GM12874 (cell line): ENCODE data around the gene TRMO.

Experiments used
- TF ChIP-seq, protein P1 (sequence below): IDR thresholded peaks from 2 replicates; pipeline ENCODE4 v1.5.1; 2011; ENCODE audit warnings: low read depth, mild to moderate bottlenecking, control low read depth, low read length, moderate library complexity; ENCODE audit not compliant: insufficient read depth

Gene TRMO

DNA sequence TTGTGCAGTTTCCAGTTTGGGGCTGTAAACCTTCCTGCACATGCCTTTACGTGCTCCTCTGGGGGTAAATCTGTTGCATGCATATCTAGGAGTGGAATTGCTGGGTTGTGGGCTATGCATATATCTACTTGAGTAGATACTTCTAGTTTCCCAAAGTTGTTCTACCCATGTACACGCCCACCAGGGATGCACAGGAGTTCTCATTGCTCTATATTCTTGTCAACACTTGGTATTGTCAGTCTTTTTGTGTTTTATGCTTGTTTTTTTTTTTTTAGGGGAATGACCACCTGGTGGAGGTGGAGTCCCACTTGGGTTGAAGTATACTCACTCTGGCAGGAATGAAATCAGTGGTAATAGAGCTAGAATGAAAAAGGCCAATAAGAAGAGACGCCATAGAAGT, 46.2 kb downstream of the TRMO start:
- TF ChIP-seq, protein P1, sequence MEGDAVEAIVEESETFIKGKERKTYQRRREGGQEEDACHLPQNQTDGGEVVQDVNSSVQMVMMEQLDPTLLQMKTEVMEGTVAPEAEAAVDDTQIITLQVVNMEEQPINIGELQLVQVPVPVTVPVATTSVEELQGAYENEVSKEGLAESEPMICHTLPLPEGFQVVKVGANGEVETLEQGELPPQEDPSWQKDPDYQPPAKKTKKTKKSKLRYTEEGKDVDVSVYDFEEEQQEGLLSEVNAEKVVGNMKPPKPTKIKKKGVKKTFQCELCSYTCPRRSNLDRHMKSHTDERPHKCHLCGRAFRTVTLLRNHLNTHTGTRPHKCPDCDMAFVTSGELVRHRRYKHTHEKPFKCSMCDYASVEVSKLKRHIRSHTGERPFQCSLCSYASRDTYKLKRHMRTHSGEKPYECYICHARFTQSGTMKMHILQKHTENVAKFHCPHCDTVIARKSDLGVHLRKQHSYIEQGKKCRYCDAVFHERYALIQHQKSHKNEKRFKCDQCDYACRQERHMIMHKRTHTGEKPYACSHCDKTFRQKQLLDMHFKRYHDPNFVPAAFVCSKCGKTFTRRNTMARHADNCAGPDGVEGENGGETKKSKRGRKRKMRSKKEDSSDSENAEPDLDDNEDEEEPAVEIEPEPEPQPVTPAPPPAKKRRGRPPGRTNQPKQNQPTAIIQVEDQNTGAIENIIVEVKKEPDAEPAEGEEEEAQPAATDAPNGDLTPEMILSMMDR: no peak

DNA sequence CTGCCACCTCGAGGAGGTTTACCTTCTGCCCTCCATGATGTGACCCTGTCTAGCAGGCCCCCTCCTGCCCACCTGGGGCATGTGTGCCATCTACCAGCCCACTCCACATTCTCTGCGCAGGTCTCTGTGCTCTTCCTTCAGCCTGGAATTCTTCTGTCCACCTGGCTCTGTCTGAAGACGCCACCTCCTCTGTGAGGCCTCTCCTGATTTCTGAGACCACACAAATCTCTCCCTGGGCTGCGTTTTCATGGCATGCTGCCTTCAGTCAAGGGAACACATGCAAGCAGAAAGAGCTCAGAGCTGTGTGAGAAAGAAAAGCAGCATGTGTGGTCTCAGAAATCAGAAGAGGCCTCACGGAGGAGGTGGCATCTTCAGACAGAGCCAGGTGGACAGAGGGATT, 47.2 kb downstream of the TRMO start:
- TF ChIP-seq, protein P1: no peak

DNA sequence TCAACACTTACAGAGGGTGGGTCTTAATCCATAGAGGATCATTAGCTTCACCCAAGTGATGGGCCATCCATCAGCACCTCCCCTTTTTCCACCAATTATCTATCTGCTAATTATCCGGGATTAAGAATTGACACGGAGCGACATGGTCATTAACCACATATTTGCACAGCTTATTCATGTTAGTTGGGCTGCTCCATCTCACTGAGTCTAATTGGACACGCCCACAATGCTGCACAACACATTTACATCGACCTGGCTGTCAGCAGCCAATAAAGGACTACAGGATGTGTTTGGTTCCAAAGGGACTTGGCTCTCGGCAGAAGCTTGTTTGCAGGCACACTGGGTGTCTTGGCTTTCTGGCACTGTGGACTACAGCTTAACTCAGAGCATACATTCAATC, 47.7 kb downstream of the TRMO start:
- TF ChIP-seq, protein P1: no peak

DNA sequence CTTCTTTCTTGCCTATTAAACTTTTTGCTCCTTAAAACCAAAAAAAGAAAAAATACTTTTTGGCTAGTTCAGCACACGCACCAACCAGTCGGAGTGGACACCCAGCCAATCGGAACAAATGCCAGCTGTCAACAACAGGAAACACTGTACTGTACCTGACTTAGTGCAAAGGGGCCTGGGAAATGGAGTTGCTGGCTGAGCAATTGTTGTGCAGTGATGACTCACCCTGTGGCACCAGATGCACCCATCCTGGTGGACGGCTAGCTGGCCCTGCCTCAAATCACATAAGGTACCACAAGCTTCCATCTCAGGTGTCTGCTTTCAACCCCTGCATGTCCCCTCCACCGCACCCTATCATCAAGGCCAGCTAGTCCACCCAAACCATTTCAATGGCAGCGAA, 48.4 kb downstream of the TRMO start:
- TF ChIP-seq, protein P1: no peak

DNA sequence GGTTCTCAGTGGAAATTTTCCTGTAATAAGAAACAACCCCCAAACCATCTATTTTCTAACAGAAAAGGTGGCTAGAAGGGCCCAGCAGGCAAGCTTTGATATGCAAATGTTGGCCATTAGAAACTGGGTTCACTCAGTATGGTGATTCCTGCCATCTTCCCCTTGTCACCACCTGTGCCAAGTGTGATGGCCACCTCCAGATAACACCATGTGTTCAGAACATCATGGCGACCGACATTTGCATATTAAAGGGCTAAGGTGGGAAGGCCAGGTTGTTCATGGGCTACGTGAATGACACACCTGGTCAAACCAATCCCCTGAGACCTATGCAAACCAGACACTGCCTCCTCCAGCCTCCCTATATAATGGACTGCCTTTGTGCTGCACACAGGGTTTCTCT, 48.9 kb downstream of the TRMO start:
- TF ChIP-seq, protein P1: no peak

DNA sequence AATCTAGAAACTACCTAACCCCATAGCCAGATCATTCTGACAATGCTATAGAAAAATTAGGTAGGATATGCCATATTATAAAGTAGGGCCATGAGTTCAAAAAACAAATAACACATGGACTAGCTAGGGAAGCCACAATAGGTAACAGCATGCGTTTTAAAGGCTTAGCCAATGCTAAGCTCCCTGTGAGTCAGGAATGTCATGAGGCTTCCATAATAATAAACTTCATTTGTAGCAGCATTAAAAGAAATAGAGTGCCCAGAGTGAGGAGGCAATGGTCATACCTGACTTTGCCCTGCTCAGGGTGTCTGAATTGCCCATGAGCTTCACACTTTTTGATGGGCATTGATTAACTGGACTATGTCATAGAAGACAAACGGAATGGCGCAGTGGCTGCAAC, 53.4 kb downstream of the TRMO start:
- TF ChIP-seq, protein P1: no peak

DNA sequence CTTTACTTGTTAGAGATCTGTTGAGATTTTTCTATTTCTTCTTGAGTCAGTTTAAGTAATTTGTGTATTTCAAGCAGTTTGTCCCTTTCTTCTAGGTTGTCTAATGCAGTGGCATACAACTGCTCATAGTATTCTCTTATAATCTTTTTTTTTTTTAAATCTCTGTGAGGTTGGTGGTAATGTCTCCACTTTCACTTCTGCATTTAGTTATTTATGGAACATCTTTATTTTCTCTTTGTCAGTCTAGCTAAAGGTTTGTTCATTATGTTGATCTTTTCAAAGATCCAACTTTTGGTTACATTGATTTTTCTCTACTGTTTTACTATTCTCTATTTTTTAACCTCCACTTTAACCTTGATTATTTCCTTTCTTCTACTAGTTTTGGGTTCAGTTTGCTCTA, 55.5 kb downstream of the TRMO start:
- TF ChIP-seq, protein P1: no peak

DNA sequence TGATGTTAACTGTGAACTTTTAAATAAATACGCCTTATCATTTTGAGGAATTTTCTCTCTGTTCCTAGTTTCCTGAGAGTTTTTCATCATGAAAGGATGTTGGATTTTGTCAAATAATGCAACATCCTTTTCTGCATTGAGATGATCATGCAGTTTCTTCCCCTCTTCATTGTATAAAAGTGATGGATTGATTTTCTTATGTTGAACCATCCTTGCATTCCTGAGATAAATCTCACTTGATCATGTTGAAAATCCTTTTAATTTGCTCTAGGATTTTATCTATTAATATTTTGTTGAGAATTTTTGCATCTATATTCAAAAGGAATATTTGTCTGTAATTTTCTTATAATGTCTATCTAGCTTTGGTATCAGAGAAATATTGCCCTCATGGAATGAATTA, 56.0 kb downstream of the TRMO start:
- TF ChIP-seq, protein P1: no peak
